ENCODE measurements around the gene PTK6. TPM values are rescaled to one million over a fixed set of nuclear protein-coding genes. Genes with fewer than 3 reads are reported as not detected.

Gene PTK6
- total RNA-seq, 4 donors from 2014 or later, result 0.11 TPM; not detected in 3

DNA sequence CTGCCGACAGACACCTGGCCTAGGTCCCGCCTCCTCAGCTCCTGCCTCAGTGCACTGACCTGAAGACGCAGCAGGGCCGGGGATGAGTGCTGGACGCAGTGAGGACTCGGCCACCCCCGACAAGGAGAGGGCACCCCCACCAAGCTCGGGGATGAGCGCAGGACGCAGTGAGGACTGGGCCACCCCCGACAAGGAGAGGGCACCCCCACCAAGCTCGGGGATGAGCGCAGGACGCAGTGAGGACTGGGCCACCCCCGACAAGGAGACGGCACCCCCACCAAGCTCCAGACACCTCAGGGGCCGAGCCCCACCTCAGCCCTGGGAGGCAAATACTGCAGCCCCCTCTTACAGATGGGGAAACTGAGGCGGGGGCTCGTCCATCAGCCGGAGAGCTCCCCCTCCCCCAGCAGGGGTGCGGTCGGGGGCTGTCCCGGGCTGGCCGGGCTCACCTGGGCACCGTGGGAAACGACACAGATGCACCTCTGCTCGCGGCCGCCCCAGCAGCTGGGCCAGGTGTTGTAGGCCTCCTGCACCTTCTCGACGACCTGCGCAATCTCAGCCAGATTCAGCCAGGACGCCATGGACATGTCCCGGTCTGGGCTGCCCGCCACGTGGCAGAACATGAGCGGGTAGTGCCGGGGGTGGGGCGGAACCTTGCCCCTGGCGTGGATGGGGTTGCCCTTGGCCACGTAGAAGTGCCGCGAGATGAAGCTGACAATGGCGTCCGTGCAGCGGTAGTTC is 29.4 kb upstream of the PTK6 start:
- Histone ChIP-seq H3K9me3 (no peaks in the 10 kb centered on the region), H3K27me3 (no peaks in the 10 kb centered on the region), H3K27ac (no peak overlapping the region), H3K4me3 (replicated peaks in 1 of 3) (no peak overlapping the region), H3K36me3 (peaks cover 22 to 33% of the 10 kb centered on the region in 2 donors), H3K4me1 (no peaks in the 10 kb centered on the region)
- TF ChIP-seq CTCF (IDR thresholded peaks at IDR 0.05), result no peak
- no peak for TF ChIP-seq POLR2A (IDR thresholded peaks at IDR 0.05)
- no peak for DNase-seq
- intact Hi-C loops (cut with DNase I), result no loop called here
- WGBS, 2 donors, result 95 to 98% methylated on average over 12 to 34 of the region's 46 CpGs

GRCh38 chr20:63565699-63566335 is 28.6 kb upstream of the PTK6 start:
- Histone ChIP-seq H3K36me3 (peaks cover 30 to 40% of the 10 kb centered on the region in 2 donors), H3K4me1 (no peaks in the 10 kb centered on the region), H3K4me3 (replicated peaks in 1 of 3) (no peak overlapping the region), H3K27me3 (no peaks in the 10 kb centered on the region), H3K9me3 (no peaks in the 10 kb centered on the region), H3K27ac (no peak overlapping the region)
- intact Hi-C loops (cut with DNase I), result no loop called here
- TF ChIP-seq POLR2A (IDR thresholded peaks at IDR 0.05), result no peak
- 91% methylated on average over 9 to 39 of the region's 43 CpGs for WGBS, 2 donors
- DNase-seq, result no peak

- DNase-seq, result no peak
- H3K9me3 ChIP-seq, result no peaks in the 10 kb centered on the region
- H3K36me3 ChIP-seq, result peaks cover 36 to 45% of the 10 kb centered on the region in 2 donors
- H3K27me3 ChIP-seq, result no peaks in the 10 kb centered on the region
- no peak overlapping the region for H3K4me3 ChIP-seq (replicated peaks in 1 of 3)
- intact Hi-C loops (cut with DNase I), result no loop called here
- H3K4me1 ChIP-seq, result no peaks in the 10 kb centered on the region
- 94 to 95% methylated on average over 10 to 37 of the region's 61 CpGs for WGBS, 2 donors
- no peak overlapping the region for H3K27ac ChIP-seq
- TF ChIP-seq CTCF (IDR thresholded peaks at IDR 0.05) (no peak), POLR2A (IDR thresholded peaks at IDR 0.05) (no peak)
Observed at GRCh38 chr20:63565021-63565698, 28.0 kb upstream of the PTK6 start.

DNA sequence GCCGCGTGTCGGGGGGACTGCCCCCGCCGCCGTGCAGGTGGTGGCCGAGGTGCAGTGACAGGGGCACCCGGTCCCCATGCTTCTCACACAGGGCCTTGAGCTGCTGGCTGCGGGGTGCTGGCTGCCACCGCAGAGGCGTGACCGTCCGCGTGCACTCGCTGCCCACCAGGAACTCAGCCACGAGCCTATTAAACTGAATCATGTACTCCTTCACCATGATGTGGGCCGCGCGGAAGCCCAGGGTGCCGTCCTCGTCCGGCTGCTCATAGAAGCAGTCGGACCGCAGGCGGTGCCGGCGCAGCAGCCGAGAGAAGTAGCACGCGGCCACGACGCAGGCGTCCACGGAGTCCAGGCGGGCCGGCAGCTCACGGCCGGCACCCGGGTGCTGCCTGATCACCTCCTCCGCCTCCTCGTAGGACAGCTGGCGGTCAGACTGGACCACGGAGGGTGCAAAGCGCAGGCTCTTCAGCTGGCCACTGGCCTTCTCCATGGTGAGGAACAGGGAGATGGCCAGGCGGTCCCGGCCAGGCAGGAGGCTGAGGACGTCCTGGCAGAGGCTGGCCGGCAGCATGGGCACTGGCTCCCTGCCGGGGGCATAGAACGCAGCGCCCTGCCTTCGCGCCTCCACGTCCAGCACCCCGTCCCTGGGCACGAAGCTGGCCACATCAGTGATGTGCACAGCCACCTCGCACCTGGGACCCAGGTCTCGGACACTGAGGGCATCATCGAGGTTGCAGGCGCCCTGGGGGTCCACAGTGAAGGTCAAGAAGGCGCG is 27.0 kb upstream of the PTK6 start:
- 90 to 95% methylated on average over 11 to 46 of the region's 62 CpGs for WGBS, 2 donors

More for the DNA sequence above, 27.0 kb upstream of the PTK6 start:
- peaks cover 41 to 50% of the 10 kb centered on the region in 2 donors for H3K36me3 ChIP-seq
- H3K27me3 ChIP-seq, result no peaks in the 10 kb centered on the region
- no peak overlapping the region for H3K4me3 ChIP-seq (replicated peaks in 1 of 3)
- intact Hi-C loops (cut with DNase I), result no loop called here
- no peak overlapping the region for H3K27ac ChIP-seq
- DNase-seq, result no peak
- H3K4me1 ChIP-seq, result no peaks in the 10 kb centered on the region
- TF ChIP-seq CTCF (IDR thresholded peaks at IDR 0.05), result no peak
- TF ChIP-seq POLR2A (IDR thresholded peaks at IDR 0.05), result no peak
- H3K9me3 ChIP-seq, result no peaks in the 10 kb centered on the region
